ENCODE results near the gene SPAG16.

Gene SPAG16

DNA sequence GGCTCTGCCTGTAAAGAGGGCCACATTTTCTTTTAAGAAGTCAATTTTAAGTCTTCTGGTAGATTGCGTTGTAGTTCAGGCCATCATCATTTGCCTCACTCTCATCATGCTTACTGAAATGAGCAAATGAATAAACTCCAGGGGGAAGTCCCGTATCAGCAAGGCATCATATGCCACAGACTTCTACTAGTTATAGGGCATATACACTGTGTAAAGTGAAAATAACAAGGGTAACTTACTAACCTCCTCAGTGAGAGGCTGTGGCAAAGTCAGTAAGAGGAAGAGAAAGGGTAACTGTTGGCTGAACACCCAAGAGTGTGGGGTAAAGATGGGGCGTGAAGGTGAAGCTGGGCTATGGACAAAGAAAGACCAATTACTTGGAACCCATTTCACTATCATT, 456.2 kb downstream of the SPAG16 start:
- TF ChIP-seq, protein P1, sequence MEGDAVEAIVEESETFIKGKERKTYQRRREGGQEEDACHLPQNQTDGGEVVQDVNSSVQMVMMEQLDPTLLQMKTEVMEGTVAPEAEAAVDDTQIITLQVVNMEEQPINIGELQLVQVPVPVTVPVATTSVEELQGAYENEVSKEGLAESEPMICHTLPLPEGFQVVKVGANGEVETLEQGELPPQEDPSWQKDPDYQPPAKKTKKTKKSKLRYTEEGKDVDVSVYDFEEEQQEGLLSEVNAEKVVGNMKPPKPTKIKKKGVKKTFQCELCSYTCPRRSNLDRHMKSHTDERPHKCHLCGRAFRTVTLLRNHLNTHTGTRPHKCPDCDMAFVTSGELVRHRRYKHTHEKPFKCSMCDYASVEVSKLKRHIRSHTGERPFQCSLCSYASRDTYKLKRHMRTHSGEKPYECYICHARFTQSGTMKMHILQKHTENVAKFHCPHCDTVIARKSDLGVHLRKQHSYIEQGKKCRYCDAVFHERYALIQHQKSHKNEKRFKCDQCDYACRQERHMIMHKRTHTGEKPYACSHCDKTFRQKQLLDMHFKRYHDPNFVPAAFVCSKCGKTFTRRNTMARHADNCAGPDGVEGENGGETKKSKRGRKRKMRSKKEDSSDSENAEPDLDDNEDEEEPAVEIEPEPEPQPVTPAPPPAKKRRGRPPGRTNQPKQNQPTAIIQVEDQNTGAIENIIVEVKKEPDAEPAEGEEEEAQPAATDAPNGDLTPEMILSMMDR (conservative IDR thresholded peaks at IDR 0.05) = no peak
- no peak for TF ChIP-seq ZFX (IDR thresholded peaks at IDR 0.05)
- no peak overlapping the region for H3K27ac ChIP-seq

DNA sequence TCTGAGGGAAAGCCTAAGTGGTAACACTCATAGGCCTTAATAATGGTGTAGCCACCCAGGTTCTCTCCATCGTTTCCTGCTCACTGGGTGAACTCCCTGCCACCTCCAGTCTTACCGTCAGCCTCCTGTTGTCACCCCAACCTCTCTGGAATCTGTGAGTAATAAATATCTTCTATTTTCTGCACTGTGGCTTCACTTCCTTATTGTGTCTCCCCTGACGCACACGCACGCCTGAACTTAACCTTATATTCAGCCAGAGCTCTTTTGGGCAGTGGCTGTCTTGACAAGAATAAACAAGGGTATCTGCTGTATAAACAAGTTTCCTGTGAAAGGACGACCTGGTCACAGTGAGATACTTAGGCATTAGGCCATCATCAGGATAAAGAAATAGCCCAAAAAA, 467.2 kb downstream of the SPAG16 start:
- TF ChIP-seq, protein P1 (conservative IDR thresholded peaks at IDR 0.05) = no peak
- no peak for TF ChIP-seq ZFX (IDR thresholded peaks at IDR 0.05)
- no peak overlapping the region for H3K27ac ChIP-seq

DNA sequence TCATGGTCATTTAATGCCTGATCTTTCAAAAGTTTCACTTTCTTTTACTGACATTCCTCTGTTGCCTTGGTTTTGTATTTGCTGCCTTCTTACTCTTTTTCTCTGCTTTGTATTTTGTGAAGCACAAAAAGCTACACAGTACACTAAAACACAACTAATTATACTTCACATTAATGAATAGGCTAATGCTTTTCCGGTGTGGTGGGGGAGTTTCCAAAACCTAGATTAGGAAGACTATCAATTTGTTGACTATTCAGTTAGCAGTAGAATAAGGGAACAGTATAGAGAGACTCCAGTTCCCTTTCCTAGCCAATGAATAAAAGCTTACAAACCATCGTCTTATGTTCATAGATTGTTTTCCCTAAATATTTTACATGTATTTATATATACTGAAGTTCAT, 468.3 kb downstream of the SPAG16 start:
- H3K27ac ChIP-seq = no peak overlapping the region
- TF ChIP-seq, protein P1 (conservative IDR thresholded peaks at IDR 0.05) = no peak
- no peak for TF ChIP-seq ZFX (IDR thresholded peaks at IDR 0.05)

DNA sequence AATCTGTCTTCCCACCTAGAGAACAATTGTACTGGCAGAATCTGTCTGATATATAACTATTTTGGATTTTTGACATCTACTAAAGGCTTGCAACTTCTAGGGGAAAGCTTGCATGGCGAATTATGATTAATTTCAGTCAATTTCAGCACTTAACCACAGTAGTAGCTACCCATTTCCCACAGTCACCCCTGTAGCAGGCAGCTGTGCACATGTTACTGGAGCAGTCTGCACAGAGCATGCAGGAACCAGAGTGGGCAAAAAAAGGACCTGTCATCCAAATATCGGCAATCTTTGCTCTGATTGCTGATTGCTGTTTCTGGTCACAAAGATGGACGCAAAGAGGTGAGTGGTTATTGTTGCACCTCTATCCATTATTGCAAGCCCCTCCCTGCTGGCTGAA, 473.3 kb downstream of the SPAG16 start:
- no peak for TF ChIP-seq ZFX (IDR thresholded peaks at IDR 0.05)
- TF ChIP-seq, protein P1 (conservative IDR thresholded peaks at IDR 0.05) = no peak
- H3K27ac ChIP-seq = no peak overlapping the region

DNA sequence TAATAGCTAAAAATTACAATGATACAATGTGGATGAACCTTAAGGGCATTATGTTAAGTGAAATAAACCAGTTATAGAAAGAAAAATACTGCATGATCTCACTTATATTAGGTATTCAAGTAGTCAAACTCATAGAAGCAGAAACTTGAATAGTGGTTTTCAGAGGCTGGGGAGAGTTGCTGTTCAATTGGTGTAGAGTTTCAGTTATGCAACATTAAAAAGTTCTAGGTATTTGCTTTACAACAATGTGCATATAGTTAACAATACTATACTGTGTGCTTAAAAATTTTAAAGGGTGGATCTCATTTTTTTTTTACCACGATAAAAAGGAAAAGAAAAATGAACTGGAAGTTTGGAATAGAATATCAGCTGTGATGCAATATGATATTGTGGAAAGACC, 479.1 kb downstream of the SPAG16 start:
- TF ChIP-seq, protein P1 (conservative IDR thresholded peaks at IDR 0.05) = no peak
- TF ChIP-seq ZFX (IDR thresholded peaks at IDR 0.05) = no peak
- H3K27ac ChIP-seq = no peak overlapping the region

DNA sequence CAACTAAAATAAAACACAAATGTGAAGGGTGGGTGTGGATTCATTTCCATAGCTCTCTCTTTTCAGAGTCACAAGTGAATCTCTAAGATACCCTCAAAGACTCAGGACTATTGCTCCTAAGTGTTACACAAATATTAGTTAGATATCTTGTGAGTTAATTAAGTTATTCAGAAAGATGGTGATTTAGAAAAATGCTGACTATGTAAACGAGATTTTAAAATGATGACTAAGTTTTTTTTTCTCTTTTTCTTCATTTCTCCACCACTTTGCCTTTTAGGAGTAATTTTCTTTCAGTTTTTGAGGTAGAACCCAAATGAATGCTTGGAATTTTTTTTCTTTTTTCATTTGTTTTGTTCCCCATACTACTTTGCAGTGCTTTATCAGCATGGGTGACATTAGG, 479.7 kb downstream of the SPAG16 start:
- no peak for TF ChIP-seq ZFX (IDR thresholded peaks at IDR 0.05)
- TF ChIP-seq, protein P1 (conservative IDR thresholded peaks at IDR 0.05) = no peak

DNA sequence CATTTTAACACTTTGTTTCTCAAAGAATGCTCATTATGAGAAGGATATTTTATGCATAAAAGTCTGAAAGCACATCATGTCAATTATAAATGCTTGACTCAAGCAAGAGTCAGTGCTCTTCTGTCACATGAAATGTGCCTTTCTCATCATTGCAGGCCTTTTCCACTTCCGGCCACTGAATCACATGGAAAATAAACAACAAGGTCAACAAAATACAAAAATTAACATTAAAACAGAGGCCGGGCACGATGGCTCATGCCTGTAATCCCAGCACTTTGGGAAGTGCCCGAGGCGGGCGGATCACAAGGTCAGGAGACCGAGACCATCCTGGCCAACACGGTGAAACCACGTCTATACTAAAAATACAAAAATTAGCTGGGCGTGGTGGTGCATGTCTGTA, 480.6 kb downstream of the SPAG16 start:
- TF ChIP-seq, protein P1 (conservative IDR thresholded peaks at IDR 0.05) = no peak
- TF ChIP-seq ZFX (IDR thresholded peaks at IDR 0.05) = no peak
- no peak overlapping the region for H3K27ac ChIP-seq

More for the DNA sequence above, 479.7 kb downstream of the SPAG16 start:
- H3K27ac ChIP-seq = no peak overlapping the region
